Transverse colon (tissue), 4 donors: ENCODE measurements around the gene CGNL1. TPM values are rescaled to one million over a fixed set of nuclear protein-coding genes. Genes with fewer than 3 reads are reported as not detected.

ENCODE experiments used
- DNase-seq: peaks from one replicate; pipeline ENCODE4 v3.0.0-alpha.2; 2019
- H3K27ac ChIP-seq, 4 donors: fragments of 200-600 bp; sonication (generic); 2 replicates each; pipeline ENCODE4 v1.5.1; 2016 to 2018; ENCODE audit warnings: inconsistent platforms in 4 of 4
- H3K27me3 ChIP-seq: fragments of 200-600 bp; sonication (generic); 2 replicates; pipeline ENCODE4 v1.5.1; 2017; ENCODE audit warnings: inconsistent platforms
- H3K36me3 ChIP-seq, 4 donors: fragments of 200-600 bp; sonication (generic); 2 replicates each; pipeline ENCODE4 v1.5.1; 2017 to 2019; ENCODE audit warnings: inconsistent platforms in 4 of 4
- H3K4me1 ChIP-seq, 4 donors: fragments of 200-600 bp; sonication (generic); 2 replicates each; pipeline ENCODE4 v1.5.1; 2017 to 2020; ENCODE audit warnings: inconsistent platforms in 4 of 4
- H3K4me3 ChIP-seq, 4 donors: fragments of 200-600 bp; sonication (generic); 1 replicate in 1 of 4; 2 replicates in 3 of 4; pipeline versions ENCODE4 v1.5.1 to v1.6.1; 2017 to 2019; ENCODE audit warnings: inconsistent platforms in 4 of 4
- H3K9me3 ChIP-seq, 2 donors: fragments of 200-600 bp; sonication (generic); 2 replicates each; pipeline ENCODE4 v1.5.1; 2017 to 2019; ENCODE audit warnings: inconsistent platforms in 2 of 2
- EP300 ChIP-seq: sonication (generic); formaldehyde crosslinking; IDR thresholded peaks from one replicate; pipeline ENCODE4 v1.6.1; 2017; ENCODE audit warnings: antibody characterized with exemption, low read depth
- POLR2A ChIP-seq: fragments of 450-650 bp; IDR thresholded peaks from one replicate; pipeline ENCODE4 v1.6.1; 2016; ENCODE audit warnings: antibody characterized with exemption, mild to moderate bottlenecking, moderate library complexity
- POLR2AphosphoS5 ChIP-seq, 3 donors: sonication (generic); formaldehyde crosslinking; IDR thresholded peaks; one replicate each; pipeline ENCODE4 v1.6.1; 2016; ENCODE audit warnings: antibody characterized with exemption in 3 of 3
- WGBS, 2 donors: methylation state at CpG; one replicate each; pipeline ENCODE4 v1.1.5; 2018; ENCODE audit warnings: low coverage in 1 of 2; 5-methylcytosine and 5-hydroxymethylcytosine counted together
- in situ Hi-C, 4 donors: fragments of 200-750 bp; cut with MboI; loops; one replicate each; pipeline versions ENCODE4 v1.15.0 to v1.15.1; 2017; ENCODE audit warnings: low sequenced_read_pairs in 3 of 4, low pct_ligation_motif_present in 1 of 4, low pct_unique_long_range_greater_than_20kb in 1 of 4
- intact Hi-C: fragments of 100-400 bp; cut with DNase I; formaldehyde crosslinking; loops from one replicate; pipeline ENCODE4 v1.15.1; 2023; ENCODE audit warnings: low total_unique reads
- total RNA-seq, 4 donors: library from RNA; depleted of rRNA; stranded (reverse); fragments of >200 nt; gene quantifications; one replicate each; pipeline ENCODE4 v1.1.0, GENCODE V29; 2016
- TF ChIP-seq, protein P1 (sequence below), 5 experiments: fragments of 200-600 bp in 3 of 5; fragments of 450-650 bp in 2 of 5; sonication (generic) in 3 of 5; IDR thresholded peaks; 1 replicate in 2 of 5; 2 replicates in 3 of 5; pipeline ENCODE4 v1.5.1; 2016 to 2017; ENCODE audit warnings: antibody characterized with exemption in 5 of 5, inconsistent platforms in 3 of 5, mild to moderate bottlenecking in 2 of 5, moderate library complexity in 1 of 5

The CGNL1 gene
- total RNA-seq, 4 donors from 2014 or later, result 1.1 to 2.2 (median 1.8) TPM

GRCh38 chr15:57548835-57549234, 172.5 kb downstream of the CGNL1 start:
- in situ Hi-C loops (loop anchor here in 2 of 4 donors (25.0 kb wide), 2 partner anchors 387 to 1062 kb away; no protein-coding TSS in a partner anchor), intact Hi-C loops (no loop called here)
- 60% methylated on average over 5 of the region's 5 CpGs; no CpG with 5 or more reads in 1 of the 2 donors for WGBS, 2 donors
- Histone ChIP-seq H3K4me1 (peaks cover 0 to 15% (median 6%) of the 10 kb centered on the region in 4 donors), H3K27ac (peak overlapping the region; percentile 23 to 64 (median 61)), H3K36me3 (no peaks in the 10 kb centered on the region), H3K4me3 (no peak overlapping the region), H3K27me3 (no peaks in the 10 kb centered on the region), H3K9me3 (no peaks in the 10 kb centered on the region)
- peak; percentile 40 for DNase-seq
- TF ChIP-seq POLR2A, result peak; percentile 8
- no peak for TF ChIP-seq EP300

GRCh38 chr15:57549935-57550334, 173.6 kb downstream of the CGNL1 start:
- Histone ChIP-seq H3K4me1 (peaks cover 0 to 15% (median 6%) of the 10 kb centered on the region in 4 donors), H3K27me3 (no peaks in the 10 kb centered on the region), H3K36me3 (no peaks in the 10 kb centered on the region), H3K4me3 (no peak overlapping the region), H3K27ac (peak overlapping the region in 1 of 4 donors; percentile 14), H3K9me3 (no peaks in the 10 kb centered on the region)
- 90 to 92% methylated on average over 6 of the region's 6 CpGs for WGBS, 2 donors
- in situ Hi-C loops (loop anchor here (10.0 to 25.0 kb wide), 4 partner anchors 312 to 1063 kb away; no protein-coding TSS in a partner anchor), intact Hi-C loops (no loop called here)
- TF ChIP-seq, protein P1, sequence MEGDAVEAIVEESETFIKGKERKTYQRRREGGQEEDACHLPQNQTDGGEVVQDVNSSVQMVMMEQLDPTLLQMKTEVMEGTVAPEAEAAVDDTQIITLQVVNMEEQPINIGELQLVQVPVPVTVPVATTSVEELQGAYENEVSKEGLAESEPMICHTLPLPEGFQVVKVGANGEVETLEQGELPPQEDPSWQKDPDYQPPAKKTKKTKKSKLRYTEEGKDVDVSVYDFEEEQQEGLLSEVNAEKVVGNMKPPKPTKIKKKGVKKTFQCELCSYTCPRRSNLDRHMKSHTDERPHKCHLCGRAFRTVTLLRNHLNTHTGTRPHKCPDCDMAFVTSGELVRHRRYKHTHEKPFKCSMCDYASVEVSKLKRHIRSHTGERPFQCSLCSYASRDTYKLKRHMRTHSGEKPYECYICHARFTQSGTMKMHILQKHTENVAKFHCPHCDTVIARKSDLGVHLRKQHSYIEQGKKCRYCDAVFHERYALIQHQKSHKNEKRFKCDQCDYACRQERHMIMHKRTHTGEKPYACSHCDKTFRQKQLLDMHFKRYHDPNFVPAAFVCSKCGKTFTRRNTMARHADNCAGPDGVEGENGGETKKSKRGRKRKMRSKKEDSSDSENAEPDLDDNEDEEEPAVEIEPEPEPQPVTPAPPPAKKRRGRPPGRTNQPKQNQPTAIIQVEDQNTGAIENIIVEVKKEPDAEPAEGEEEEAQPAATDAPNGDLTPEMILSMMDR (IDR thresholded peaks at IDR 0.05), result no peak
- no peak for TF ChIP-seq POLR2AphosphoS5 (IDR thresholded peaks at IDR 0.05)
- no peak for TF ChIP-seq POLR2A
- no peak for TF ChIP-seq EP300
- no peak for DNase-seq

DNA sequence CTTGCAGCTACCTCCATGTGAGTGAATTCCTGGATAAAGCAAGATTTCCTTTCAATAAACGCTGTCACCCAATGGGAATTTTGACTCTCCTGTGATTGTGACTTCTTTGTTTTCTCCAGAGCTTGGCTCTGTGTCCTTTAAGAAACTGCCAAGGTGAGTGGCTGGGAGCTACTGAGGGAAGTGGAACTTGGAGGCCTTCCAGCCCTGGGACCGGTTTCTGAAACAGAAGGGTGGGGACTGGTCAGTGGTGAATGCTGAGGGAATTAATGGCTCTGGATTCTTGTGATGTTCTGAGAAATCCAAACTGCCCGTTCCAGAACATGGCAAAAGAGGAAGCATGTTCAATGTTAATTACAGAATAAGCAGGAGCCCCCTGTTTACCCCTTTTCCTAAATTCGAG, 174.3 kb downstream of the CGNL1 start:
- Histone ChIP-seq H3K4me1 (peaks cover 0 to 15% (median 6%) of the 10 kb centered on the region in 4 donors), H3K27ac (peak overlapping the region in 1 of 4 donors; percentile 29)
- TF ChIP-seq POLR2A (no peak), POLR2AphosphoS5 (IDR thresholded peaks at IDR 0.05) (no peak), EP300 (no peak)
- TF ChIP-seq, protein P1 (IDR thresholded peaks at IDR 0.05), result no peak

DNA sequence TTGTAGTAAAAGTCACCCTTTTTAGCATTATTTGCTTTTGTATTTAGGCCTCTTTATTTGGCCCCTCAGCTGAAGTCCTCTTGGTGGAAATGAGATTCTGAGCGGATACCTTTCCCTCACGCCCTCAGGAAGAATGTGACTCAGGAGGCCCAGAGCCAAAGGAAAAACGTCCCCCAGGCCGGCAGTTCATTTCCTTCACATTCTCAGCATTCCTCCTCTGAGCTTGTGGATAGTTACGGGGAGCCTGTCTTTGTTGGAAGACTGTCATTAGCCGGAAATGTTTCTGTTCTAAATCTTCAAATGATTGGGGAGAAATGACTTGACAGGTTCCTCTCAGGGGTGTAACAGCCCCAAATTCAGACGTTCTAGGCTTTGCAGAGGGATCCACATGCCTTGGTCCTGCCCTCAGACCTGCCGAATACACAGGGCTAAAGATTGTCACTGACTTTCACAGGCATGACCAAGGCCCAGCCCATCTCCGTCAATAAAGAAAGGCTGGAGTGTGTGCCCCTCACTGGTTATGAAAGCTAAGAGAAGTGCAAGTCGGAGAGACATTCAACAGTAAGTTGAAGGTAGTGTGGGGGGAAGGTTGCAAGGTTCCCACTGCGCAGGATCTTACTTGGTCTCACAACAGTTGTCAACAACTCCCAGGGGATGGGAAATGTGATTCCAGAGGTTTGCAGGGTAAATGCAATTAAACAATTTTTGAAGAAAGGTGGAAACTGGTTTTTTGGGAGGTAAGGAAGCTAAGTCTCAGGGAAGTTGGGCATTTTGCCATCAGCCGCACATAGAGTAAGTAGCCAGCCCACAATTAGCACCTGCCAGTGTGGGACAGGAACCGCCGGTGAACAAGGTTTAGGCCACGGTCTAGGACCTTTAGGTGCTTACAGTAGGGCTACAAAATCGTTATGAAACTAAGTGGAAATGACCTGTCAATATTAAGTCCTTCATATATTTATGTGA, 175.7 kb downstream of the CGNL1 start:
- 65 to 74% methylated on average over 7 to 16 of the region's 16 CpGs for WGBS, 2 donors
- Histone ChIP-seq H3K4me3 (no peak overlapping the region), H3K4me1 (peaks cover 0 to 15% (median 6%) of the 10 kb centered on the region in 4 donors), H3K27ac (no peak overlapping the region), H3K27me3 (no peaks in the 10 kb centered on the region), H3K9me3 (no peaks in the 10 kb centered on the region), H3K36me3 (no peaks in the 10 kb centered on the region)
- TF ChIP-seq POLR2AphosphoS5 (IDR thresholded peaks at IDR 0.05) (no peak), POLR2A (no peak), EP300 (no peak)
- TF ChIP-seq, protein P1 (IDR thresholded peaks at IDR 0.05), result no peak
- DNase-seq, result no peak
- in situ Hi-C loops (loop anchor here in 2 of 4 donors (10.0 to 25.0 kb wide), 2 partner anchors 310 to 523 kb away; no protein-coding TSS in a partner anchor), intact Hi-C loops (no loop called here)

More for the DNA sequence above, 174.3 kb downstream of the CGNL1 start:
- WGBS, 2 donors, result 50 to 64% methylated on average over 3 to 4 of the region's 4 CpGs
- H3K4me3 ChIP-seq, result no peak overlapping the region
- in situ Hi-C loops, result loop anchor here in 2 of 4 donors (10.0 to 25.0 kb wide), 2 partner anchors 312 to 524 kb away; no protein-coding TSS in a partner anchor
- peak; percentile 75 for DNase-seq
- no peaks in the 10 kb centered on the region for H3K27me3 ChIP-seq
- no peaks in the 10 kb centered on the region for H3K9me3 ChIP-seq
- no peaks in the 10 kb centered on the region for H3K36me3 ChIP-seq
- intact Hi-C loops, result no loop called here
